22Rv1 (cell line): ENCODE measurements around the gene AMD1.

Experiments used
- CTCF ChIP-seq: fragments of 450-650 bp; IDR thresholded peaks from 2 replicates; pipeline ENCODE4 v1.5.1; 2017; ENCODE audit warnings: mild to moderate bottlenecking
- ZFX ChIP-seq: fragments of 450-650 bp; IDR thresholded peaks from 2 replicates; pipeline ENCODE4 v1.6.1; 2017; ENCODE audit warnings: antibody characterized with exemption, borderline replicate concordance

DNA sequence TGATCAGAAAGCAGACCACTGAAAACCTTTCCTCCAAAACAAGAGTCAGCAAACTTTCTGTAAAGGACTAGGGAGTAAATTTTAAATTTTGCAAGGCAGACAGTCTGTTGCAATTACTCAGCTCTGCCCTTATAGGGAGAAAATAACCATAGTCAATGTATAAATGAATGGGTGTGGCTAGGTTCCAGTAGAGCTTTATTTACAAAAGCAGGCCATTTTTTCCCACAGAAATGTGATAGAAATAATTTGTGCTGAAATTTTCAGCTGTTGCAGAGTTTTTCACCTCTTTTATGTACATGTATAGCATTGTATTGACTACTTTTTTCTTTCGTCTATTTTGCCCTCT, 7.7 kb downstream of the AMD1 start:
- no peak for TF ChIP-seq CTCF
- TF ChIP-seq ZFX = no peak
